HG02970 (cell line): ENCODE data around the gene APC2.
"Not testable (repeated sequence)": the region's sequence is repeated elsewhere in the genome, so short reads cannot be mapped to it uniquely, and the experiment has no call there.

Experiments used
- ATAC-seq: cut with Tn5 transposase; IDR thresholded peaks from one replicate; pipeline ENCODE4 v1.9.1; 2021; ENCODE audit warnings: mild to moderate bottlenecking, moderate library complexity, moderate number of reproducible peaks; ENCODE audit not compliant: unreplicated experiment, low FRiP score

Gene APC2

DNA sequence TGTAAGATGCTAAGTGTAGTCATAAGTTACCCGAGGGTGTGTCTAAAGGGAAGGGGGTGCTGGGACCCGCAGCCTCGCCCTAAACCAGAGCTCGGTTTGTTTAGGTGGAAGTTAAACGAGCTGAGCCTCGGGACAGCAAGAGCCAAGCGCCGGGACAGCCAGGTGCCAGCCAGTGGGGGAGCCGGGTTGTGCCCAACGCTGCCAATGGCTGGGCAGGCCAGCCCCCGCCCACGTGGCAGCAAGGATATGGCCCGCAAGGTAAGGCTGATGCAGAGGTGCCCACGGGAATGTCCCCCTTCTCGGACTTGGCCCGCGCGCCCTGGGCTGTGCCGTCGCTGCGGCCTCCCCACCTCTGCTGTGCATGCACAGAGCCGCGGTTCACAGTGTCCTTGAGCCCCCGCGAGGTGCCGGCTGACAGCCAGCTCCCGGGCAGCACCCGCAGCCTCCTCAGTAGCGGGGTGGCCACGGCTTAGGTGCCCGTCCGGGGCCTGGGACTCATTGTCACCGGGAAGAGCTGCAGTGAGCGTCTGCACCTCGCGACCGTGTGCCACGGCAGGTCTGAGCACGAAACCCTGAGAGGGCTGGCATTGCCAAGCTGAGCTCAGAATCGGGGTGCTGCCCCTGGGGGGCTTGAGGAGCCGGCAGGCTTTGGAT lies 21.1 kb upstream of the APC2 start:
- ATAC-seq = no peak

GRCh38 chr19:1429750-1430149 lies 20.2 kb upstream of the APC2 start:
- no peak for ATAC-seq

GRCh38 chr19:1430246-1430645 lies 19.7 kb upstream of the APC2 start:
- no peak for ATAC-seq

- ATAC-seq = no peak
Measured at GRCh38 chr19:1431759-1432506, 18.0 kb upstream of the APC2 start.

DNA sequence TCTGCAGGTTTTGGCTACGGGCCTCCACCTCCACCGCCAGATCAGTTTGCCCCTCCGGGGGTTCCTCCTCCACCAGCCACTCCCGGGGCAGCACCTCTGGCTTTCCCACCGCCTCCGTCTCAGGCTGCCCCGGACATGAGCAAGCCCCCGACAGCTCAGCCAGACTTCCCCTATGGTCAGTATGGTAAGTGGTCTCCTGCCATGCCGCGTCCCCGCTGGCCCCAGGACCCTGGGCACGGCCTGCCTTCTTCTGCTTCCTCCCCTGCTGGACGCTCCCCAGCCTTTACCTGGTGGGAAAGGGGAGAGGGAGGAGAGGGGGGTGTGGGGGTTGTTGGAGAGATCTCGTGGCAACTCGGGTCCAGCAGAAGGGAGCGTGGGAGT lies 17.4 kb upstream of the APC2 start:
- no peak for ATAC-seq

GRCh38 chr19:1433119-1434039 lies 16.5 kb upstream of the APC2 start:
- no peak for ATAC-seq

- ATAC-seq = no peak
Measured at GRCh38 chr19:1434040-1434366, 15.9 kb upstream of the APC2 start.

- no peak for ATAC-seq
Measured at GRCh38 chr19:1434577-1435060, 15.3 kb upstream of the APC2 start.

DNA sequence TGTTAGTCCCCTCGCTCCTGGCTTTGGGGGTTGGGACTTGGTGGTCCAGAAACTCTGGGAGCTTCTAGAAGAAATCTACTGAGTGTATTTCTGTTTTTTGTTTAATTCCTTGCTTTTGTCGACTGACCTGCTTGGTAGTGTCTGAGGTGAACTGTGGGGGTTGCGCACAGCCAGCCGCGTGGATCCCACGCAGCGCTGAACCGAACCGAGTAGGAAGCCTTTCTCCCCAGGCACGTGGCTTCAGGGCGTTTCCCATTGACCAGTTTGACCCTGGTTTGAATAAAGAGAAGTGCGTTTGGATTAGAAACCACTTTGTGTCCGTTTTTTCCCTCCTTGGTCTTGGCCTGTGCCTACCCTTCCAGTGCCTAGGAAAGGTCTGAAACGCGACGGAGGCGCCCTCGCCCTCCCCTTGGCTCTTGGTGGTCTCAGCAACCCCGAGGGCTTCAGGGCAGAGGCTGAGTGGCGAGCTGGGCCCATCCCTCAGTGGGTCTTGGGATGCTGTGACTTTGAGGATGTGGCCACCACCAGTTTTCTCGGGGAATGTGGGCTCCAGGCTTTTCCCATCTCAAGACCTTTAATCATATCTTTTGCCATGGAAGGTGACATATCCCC lies 14.4 kb upstream of the APC2 start:
- no peak for ATAC-seq

DNA sequence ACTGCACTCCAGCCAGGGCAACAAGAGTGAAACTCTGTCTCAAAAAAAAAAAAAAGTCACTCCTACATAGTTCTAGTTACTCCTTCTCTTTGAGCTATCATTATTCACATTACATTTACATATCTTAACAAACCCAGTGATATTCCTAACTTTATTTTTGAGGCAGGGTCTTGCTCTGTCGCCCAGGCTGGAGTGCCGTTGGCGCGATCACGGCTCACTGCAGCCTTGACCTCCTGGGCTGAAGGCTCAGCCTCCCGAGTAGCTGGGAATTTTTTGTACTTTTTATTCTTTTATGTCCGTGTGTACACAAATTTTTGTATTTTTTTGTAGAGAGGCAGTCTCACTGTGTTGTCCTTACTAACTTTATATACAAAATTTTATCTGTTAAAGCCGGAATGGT lies 12.3 kb upstream of the APC2 start:
- ATAC-seq = no peak

- peak; percentile 85 for ATAC-seq
Measured at GRCh38 chr19:1438035-1438932, 11.6 kb upstream of the APC2 start, which contains the start of gene RPS15. Gene RPS15, plus strand, starts transcription at chr19:1438396. Its CDS starts 30 bp downstream, at chr19:1438426.

DNA sequence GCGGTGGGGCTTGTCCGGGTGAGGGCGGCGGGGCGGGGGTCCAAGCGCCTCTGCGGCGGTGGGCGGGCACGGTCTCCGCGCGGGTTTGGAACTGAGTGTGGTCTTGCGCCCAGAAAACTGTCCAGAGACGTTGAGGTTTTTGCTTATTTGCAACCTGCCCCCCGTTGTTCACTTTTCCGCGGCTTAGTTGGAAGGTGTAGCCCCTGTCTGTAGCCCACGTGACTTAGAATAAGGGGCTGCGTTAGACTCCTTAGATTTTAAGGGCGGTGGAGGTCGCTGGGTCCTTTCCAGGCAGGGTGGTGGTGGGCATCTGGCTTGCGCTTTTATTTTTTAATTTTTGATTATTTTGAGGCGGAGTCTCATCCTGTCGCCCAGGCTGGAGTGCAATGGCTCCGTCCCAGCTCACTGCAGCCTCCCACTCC lies 11.0 kb upstream of the APC2 start:
- no peak for ATAC-seq

GRCh38 chr19:1439525-1440417 lies 10.2 kb upstream of the APC2 start:
- not testable (repeated sequence) for ATAC-seq

DNA sequence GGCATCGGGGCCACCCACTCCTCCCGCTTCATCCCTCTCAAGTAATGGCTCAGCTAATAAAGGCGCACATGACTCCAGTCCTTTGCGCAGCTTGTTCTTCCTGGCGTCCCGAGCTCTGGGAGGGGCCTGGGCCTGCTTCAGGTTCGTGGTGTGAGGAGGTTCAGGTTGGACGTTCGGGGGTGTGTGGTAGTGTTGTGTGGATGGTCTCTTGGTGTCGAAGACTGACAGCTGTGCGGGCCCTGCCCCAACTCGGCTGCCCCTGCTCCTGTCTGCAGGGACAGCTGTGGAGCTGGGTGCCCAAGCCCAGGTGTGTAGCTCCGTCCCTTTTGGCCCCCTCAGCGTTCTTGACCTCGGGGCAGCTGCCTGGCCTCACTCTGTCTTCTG lies 9.5 kb upstream of the APC2 start:
- no peak for ATAC-seq

DNA sequence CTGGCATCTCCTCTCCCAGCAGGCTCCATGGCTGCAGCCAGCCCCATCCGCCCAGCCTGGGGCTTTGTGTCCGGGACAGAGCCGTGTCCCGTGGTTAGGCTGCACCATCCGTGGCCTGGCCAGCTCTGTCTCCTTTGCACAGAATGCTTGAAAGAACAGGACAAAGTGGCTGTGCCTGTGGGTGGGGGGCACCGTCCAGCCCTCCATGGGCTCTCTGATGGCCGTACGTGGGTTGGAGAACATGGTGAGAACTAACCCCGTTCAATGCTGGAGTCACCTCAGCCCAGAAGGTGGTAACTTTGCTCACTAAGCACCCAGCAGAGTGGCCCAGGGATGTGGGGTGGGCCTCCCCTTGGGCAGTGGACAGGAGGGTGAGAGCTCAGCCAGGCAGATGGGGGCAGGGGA lies 8.9 kb upstream of the APC2 start:
- ATAC-seq = no peak

DNA sequence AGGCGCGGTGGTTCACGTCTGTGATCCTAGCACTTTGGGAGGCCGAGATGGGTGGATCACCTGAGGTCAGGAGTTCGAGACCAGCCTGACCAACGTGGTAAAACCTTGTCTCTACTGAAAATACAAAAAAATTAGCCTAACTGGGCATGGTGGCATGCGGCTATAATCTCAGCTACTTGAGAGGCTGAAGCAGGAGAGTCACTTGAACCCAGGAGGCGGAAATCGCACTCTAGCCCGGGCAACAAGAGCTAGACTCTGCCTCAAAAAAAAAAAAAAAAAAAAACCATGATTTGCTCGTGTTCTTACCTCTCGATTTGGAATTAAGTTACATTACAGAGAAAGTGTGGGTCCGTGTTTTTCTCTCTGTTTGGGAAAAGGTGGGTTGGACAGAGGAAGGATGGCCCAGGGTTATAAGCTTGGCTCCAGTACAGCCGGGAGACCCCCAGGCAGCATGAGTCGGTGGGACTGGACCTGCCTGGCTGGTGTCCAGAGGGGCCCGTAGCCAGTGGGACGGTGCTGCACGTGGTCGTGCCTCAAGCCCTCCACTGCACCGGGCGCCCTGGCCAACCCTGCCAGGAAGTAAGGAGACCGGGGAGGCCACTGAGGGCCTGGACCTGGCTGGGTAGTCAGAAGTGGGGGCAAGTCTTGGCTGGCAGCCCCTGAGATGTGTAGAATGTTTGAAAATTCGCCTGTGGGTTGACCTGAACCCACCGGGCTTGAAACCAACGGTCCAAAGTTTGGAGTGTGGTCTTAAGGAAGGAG lies 8.1 kb upstream of the APC2 start:
- ATAC-seq = no peak

- no peak for ATAC-seq
Measured at GRCh38 chr19:1445185-1445931, 4.6 kb upstream of the APC2 start.
